ENCODE results near the gene SLC2A6.
"Not testable (repeated sequence)": the region's sequence is repeated elsewhere in the genome, so short reads cannot be mapped to it uniquely, and the experiment has no call there.

The SLC2A6 gene

GRCh38 chr9:133454943-133455673 is 23.8 kb downstream of the SLC2A6 start:
- DNase-seq: no peak
- TF ChIP-seq CTCF (IDR thresholded peaks at IDR 0.05; ENCODE audit: low read depth, low read length): no peak
- no peaks in the 10 kb centered on the region for H3K27me3 ChIP-seq (ENCODE audit: insufficient read depth, low read depth, severe bottlenecking)
- no peaks in the 10 kb centered on the region for H3K9me3 ChIP-seq (ENCODE audit: severe bottlenecking)
- no peaks in the 10 kb centered on the region for H3K36me3 ChIP-seq
- no peak overlapping the region for H3K4me3 ChIP-seq (ENCODE audit: low read depth, low read length)
- H3K27ac ChIP-seq: no peak overlapping the region

- TF ChIP-seq CTCF (IDR thresholded peaks at IDR 0.05; ENCODE audit: low read depth, low read length): no peak
- Histone ChIP-seq H3K27ac (no peak overlapping the region), H3K4me3 (ENCODE audit: low read depth, low read length) (no peak overlapping the region), H3K9me3 (ENCODE audit: severe bottlenecking) (no peaks in the 10 kb centered on the region), H3K36me3 (no peaks in the 10 kb centered on the region), H3K27me3 (ENCODE audit: insufficient read depth, low read depth, severe bottlenecking) (no peaks in the 10 kb centered on the region)
- DNase-seq: no peak
Observed at GRCh38 chr9:133454325-133454724, 24.6 kb downstream of the SLC2A6 start.

DNA sequence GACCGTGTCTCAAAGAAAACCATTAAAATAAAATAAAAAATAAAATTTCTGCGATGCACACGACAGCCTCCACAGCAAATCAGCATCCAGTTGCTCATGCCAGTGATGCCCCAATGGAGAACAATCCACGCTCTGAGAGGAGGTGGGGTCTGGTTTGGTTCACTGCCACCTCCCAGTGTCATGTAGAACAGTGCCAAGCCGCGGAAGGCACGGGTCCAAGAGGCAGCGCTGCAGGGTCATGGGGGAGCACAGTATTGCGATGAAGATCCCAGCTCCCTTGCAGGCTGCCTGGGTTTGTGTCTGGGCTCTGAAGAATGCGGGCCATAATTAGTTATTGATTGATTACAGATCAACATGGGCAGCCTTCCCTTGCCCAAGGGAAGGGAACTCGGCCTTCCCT is 25.2 kb downstream of the SLC2A6 start:
- TF ChIP-seq CTCF (IDR thresholded peaks at IDR 0.05; ENCODE audit: low read depth, low read length): no peak
- no peak for DNase-seq
- Histone ChIP-seq H3K27me3 (ENCODE audit: insufficient read depth, low read depth, severe bottlenecking) (no peaks in the 10 kb centered on the region), H3K27ac (no peak overlapping the region), H3K9me3 (ENCODE audit: severe bottlenecking) (no peaks in the 10 kb centered on the region), H3K4me3 (ENCODE audit: low read depth, low read length) (no peak overlapping the region), H3K36me3 (no peaks in the 10 kb centered on the region)

GRCh38 chr9:133452562-133452961 is 26.3 kb downstream of the SLC2A6 start:
- Histone ChIP-seq H3K27ac (no peak overlapping the region), H3K27me3 (ENCODE audit: insufficient read depth, low read depth, severe bottlenecking) (no peaks in the 10 kb centered on the region), H3K4me3 (ENCODE audit: low read depth, low read length) (no peak overlapping the region), H3K9me3 (ENCODE audit: severe bottlenecking) (no peaks in the 10 kb centered on the region), H3K36me3 (no peaks in the 10 kb centered on the region)
- DNase-seq: no peak
- TF ChIP-seq CTCF (IDR thresholded peaks at IDR 0.05; ENCODE audit: low read depth, low read length): no peak

GRCh38 chr9:133451865-133452264 is 27.0 kb downstream of the SLC2A6 start:
- not testable (repeated sequence) for DNase-seq; H3K27ac ChIP-seq; H3K36me3 ChIP-seq; H3K9me3 ChIP-seq (ENCODE audit: severe bottlenecking); H3K4me3 ChIP-seq (ENCODE audit: low read depth, low read length); H3K27me3 ChIP-seq (ENCODE audit: insufficient read depth, low read depth, severe bottlenecking)

DNA sequence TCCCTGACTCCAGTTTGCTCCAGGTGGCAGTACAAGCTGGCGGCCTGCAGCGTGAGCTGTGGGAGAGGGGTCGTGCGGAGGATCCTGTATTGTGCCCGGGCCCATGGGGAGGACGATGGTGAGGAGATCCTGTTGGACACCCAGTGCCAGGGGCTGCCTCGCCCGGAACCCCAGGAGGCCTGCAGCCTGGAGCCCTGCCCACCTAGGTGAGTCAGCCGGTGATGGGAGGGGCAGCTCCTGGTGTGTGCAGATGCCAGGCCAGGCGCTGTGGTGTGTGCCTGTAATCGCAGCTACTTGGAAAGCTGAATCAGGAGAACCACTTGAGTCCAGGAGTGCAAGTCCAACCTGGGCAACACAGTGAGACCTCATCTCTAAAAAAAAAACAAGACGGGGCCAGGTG is 29.1 kb downstream of the SLC2A6 start:
- DNase-seq: no peak

More for the DNA sequence above, 29.1 kb downstream of the SLC2A6 start:
- TF ChIP-seq CTCF (IDR thresholded peaks at IDR 0.05; ENCODE audit: low read depth, low read length): no peak
- H3K9me3 ChIP-seq (ENCODE audit: severe bottlenecking): no peaks in the 10 kb centered on the region
- no peak overlapping the region for H3K27ac ChIP-seq
- no peak overlapping the region for H3K4me3 ChIP-seq (ENCODE audit: low read depth, low read length)
- H3K36me3 ChIP-seq: no peaks in the 10 kb centered on the region
- no peaks in the 10 kb centered on the region for H3K27me3 ChIP-seq (ENCODE audit: insufficient read depth, low read depth, severe bottlenecking)

Data from WERI-Rb-1 (cell line).